Measurements from ENCODE around the gene IL20RB.

IL20RB gene, protein sequence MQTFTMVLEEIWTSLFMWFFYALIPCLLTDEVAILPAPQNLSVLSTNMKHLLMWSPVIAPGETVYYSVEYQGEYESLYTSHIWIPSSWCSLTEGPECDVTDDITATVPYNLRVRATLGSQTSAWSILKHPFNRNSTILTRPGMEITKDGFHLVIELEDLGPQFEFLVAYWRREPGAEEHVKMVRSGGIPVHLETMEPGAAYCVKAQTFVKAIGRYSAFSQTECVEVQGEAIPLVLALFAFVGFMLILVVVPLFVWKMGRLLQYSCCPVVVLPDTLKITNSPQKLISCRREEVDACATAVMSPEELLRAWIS

DNA sequence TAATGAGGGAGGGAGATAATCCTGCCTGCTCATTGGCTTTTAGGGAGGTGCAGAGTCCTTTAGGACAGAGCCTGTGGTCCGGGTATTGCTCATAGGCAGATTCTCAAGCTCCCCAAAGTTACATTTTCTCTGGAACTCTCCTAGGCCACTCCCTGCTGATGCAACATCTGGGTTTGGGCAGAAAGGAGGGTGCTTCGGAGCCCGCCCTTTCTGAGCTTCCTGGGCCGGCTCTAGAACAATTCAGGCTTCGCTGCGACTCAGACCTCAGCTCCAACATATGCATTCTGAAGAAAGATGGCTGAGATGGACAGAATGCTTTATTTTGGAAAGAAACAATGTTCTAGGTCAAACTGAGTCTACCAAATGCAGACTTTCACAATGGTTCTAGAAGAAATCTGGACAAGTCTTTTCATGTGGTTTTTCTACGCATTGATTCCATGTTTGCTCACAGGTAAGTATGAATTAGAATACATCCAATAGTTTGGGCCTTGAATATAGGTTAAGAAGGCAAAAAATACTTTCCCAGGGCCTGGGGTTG, at the start of gene IL20RB:
Gene IL20RB (plus strand): TSS at position 233 of the 538 bp plus-strand sequence. CDS start 131 bp downstream, at position 364.
- DNase-seq, result no peak

DNA sequence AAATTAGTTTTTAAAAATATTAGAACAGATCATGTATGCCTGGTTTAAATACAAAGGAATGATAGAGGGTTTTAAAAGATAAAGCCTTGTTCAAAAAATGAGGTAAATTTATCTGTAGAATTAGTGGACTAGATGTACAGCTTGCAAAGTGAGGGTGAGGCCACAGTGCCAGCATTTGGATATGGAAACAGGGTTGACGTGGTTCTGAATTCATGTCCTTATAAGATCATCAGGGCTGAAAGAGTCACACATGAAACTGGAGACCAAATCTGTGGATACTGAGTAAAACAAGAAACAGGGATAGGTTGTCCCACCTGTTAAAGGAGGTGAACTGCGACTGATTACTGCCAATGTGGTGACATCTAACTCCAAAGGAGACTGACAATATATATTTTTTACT, 49.5 kb upstream of the IL20RB start:
- no peak for DNase-seq

DNA sequence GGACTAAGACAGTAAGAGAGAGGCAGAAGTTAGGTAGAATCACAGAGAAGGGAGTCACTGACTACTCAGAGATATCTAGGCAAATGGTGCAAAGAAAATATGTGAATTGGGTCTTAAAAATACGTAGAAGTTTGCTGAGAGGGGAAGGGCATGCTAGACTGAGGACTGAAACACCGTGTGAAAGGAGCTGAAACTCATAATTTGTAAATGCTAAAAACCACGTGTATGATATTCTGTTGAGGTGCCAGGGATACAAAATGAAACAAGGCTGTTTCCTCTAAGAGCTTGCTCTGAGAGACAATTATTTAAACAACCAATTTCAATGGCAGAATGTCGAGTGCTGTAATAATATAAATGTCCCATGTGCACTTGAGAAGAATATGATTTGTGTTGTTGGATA, 48.6 kb upstream of the IL20RB start:
- no peak for DNase-seq

DNA sequence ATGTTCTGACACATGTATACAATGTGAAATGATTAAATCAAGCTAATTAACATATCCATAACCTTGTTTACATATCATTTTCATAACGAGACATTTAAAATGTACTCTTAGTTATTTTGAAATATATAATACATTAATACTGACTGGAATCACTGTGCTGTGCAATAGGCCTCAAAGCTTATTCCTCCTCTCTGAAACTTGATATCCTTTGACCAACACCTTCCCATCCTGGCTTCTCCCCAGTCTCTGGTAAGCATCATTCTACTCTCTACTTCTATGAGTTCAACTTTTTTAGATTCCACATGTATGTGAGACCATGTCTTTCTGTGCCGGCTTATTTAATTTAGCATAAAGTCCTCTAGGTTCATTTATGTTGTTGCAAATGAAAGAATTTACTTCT, 47.1 kb upstream of the IL20RB start:
- DNase-seq, result no peak

DNA sequence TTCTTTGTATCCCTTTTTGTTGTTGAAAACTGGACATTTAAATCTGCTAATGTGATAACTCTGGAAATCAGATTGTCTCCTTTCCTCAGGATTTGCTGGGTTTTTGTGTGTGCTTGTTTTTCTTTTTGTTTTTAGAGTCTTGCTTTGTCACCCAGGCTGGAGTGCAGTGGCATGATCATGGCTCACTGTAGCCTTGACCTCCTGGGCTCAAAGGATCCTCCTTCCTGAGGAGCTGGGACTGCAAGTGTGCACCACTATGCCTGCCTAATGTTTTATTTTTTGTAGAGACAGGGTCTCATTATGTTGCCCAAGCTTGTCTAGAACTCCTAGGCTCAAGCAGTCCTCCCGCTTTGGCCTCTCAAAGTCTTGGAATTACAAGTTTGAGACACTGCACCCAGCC, 44.6 kb upstream of the IL20RB start:
- no peak for DNase-seq

DNA sequence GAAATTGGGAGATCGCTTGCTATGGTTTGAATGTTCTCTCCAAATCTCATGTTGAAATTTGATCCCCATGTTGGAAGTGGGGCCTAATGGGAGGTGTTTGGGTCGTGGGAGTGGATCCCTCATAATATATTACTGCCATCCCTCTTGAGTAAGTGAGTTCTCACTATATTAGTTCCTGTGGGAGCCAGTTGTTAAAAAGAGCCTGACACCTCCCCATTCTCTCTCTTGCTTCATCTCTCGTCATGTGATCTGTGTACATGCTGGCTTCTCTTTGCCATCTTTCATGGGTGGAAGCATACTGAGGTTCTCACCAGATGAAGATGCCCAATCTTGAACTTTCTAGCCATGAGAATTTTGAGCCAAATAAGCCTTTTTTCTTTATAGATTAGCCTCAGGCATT, 43.0 kb upstream of the IL20RB start:
- DNase-seq, result no peak

DNA sequence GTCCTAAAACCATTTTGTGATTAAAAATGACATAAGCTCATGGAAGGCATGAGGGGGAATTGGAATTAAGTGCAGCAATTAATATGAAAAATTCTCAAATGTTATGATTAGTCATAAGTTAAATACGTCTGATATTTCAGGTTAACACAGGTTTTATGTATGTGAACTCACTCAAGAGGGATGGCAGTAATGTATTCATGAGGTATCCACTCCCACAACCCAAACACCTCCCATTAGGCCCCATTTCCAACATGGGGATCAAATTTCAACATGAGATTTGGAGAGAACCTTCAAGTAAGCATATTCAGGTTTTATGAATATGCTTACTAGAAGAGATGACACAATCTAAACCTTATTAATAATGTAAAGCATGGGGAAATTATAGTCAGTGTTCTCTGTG, 41.6 kb upstream of the IL20RB start:
- no peak for DNase-seq

DNA sequence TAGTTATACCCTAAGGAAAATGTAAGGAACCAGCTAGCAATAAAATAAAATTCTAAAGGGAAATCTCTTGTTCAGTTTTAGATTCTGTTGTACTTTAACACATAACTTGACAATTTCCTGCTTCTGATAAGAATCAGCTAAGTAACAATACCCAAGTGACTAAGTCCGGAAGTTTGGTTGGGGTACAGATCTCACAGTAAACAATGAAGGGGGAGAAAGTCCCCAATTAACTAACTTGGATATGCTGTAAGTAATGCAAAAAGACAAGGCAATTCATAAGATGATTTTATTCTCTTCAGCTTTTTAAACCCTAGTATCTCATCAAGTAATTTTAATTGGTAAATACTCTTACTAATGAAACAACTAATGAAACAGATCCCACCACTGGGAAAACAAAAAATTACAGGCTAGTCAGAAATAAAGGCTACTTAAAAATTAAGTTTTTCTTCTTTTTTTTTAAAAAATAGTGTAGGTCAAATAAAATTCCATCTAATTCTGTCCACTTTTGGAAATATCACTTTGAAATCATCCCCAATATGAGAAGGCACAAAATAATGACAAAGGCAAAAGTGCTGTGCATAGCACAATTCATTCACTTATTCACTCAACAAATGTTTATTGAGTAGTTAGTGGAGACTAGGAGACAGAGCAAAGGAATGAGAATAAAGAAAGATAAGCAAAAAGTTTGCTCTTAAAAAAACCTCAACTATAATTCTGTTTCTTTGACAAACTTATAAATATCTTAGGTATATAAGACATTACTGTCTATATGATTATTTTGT, 37.8 kb upstream of the IL20RB start:
- DNase-seq, result no peak

DNA sequence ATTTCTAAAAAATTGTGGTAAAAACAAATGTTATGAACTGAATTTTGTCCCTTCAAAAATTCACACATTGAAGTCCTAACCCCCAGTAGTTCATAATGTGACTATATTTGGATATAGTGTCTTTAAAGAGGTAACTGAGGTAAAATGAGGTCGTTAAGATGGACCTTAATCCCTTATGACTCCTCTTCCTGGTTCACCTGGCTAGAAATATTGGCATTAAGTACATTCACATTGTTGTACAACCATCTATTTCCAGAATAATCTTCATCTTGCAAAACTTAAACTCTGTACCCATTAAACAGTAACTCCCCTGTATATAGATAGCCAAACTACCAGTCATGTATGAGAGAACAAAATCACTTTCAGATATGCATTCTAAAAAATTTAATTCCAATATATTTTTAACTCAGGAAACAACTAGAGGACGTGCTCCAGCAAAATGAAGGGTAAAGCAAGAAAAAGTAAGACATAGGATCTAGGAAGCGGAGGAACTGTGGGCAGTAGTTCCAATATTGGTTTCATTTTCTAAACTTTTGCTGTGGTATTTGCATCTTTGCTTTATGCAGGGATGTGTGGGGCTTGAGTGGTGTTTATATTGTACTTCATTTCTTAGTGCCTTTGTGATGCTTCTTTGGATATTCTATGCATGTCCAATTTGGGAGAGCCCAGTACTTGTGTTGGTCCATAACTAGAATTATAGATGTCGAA, 36.7 kb upstream of the IL20RB start:
- no peak for DNase-seq

DNA sequence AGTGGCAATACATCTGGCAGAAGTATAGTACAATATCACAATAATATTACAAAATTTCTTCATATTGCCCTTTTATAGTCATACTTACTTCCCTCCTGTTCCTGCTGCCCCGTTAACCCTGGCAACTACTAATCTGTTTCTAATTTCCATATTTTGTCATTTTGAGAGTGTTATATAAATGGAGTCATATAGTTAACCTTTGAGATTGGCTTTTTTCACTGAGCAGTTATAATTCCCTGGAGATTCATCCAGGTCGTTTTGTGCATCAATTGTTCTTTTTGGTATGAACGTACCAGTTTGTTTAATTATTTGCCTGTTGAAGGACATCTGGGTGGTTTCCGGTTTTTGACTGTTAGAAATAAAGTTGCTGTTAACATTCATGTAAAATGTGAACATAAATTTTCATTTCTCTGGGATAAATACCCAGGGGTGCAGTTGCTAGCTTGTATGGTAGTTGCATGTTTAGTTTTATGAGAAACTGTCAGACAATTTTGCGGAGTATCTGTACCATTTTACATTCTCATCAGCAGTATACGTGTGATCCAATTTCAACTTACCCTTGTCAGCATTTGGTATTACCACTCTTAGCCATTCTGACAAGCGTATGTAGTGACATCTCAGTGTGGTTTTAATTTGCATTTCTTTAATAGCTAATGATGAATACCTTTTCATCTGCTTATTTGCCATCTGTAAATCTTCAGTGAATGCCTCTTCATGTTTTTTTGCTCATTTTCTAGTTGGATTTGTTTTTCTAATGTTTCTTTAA, 32.2 kb upstream of the IL20RB start:
- no peak for DNase-seq

DNA sequence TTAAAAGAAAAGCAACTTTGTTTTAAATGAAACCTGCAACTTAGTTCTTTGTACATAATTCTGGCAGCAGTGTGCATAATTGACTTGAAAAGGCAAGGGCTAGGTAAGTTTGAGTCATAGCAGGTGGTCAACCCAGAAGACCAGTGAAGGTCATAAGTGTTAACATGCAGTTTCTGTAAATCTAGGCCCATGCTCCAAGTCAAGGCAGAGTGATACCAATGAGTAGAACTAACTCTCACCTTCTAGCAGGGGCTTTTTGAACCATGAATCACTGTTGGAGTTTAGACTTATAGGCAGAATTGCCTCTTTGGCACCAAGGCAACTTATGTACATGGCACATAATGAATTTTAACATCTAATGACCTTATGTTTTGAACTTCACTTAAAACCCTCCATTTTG, 29.5 kb upstream of the IL20RB start:
- DNase-seq, result no peak

DNA sequence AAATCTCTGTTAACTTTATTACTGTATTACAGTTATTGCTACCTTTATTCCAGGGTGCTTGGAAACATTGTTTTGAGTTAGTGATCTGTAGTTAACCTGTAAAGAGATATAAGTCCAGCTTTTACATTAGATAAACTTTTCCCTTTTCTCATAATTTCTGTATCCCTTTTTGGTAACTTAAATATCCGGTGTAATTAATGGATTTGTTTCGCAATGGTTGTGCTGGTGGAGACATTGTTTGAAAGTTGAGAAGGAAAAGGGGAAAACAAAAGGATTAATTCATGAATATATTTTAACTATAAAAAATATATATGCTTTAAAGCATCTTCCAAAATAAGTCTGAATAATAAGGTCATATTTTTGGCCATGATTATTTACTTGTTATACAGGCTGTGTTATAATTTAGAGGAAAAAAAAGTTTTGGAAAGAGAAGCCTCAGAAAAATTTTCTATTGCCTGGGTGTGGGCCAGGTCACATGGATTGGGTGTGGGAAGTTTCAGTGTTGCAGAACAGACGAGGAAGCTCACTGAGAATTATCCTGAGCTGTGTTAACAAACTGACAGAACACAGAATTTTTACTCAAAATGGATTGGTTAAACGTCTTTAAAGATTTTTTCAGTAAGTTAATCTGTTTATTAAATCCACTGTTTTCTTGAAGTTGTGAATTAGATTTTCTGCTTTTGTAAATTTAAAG, 27.7 kb upstream of the IL20RB start:
- no peak for DNase-seq

DNA sequence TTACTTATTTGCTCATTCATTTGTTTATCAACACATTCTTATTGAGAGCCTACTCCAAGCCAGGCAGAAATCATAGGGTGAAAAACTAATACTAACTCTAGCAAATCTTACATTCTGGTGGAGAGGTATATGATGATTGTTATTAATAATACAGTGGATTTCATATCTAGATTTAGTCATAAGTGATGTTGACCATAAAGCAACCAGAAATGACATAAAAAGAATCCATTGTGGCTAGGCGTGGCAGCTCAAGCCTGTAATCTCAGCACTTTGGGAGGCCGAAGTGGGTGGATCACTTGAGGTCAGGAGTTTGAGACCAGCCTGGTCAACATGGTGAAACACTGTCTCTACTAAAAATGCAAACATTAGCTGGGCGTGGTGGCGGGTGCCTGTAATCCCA, 26.2 kb upstream of the IL20RB start:
- no peak for DNase-seq

DNA sequence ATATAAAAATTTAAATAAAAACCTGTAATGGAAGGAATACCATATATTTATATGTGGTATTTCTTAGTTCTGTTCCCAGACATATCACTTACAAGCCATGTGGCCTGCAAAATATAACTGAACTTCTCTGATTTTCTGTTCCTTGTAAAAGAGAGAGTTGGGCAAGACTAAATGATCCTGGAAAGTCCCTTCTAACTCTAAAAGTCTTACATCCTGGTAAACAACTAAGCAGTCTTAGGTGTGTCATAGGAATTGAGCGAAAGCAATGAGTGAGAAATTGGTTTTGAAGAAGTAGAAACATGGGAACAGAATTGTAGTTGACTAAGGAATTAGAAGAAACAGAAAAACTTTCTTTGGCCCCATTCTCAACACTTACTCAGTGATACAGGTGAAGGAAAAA, 25.3 kb upstream of the IL20RB start:
- DNase-seq, result no peak

DNA sequence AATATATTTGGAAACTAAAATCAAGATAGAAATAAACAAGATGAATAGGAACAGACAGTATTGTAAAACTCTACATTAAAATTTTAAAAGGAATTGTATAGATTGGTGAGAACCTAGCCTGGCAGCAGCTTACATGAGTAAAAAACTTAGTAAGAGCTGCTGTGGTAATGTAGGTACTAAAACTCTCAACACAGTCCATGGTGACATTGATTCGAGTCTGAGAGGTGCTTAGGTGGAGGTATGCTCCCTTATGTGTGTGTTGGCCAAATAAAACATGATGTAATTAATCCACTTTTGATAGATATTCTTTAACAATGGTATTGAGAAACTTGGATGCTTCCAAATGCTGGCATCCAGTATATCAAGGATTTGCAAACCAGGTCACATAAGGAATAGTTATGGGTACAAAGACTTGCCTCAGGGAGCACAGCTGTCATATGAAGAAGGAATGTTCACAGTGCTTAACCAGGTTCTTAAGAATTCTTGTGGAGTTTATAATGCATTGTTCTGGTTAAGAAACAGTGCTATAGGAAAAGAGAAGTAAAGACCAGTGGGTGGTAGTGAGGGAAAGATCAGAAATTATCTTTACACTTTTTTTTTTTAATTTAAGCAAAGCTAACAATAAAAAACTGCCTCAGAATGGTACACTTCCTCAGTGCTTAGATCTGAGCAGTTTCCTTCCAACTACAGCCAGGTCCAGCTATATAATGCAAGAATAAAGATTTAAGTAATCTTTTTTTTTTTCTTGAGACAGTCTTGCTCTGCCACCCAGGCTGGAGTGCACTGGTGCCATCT, 24.6 kb upstream of the IL20RB start:
- no peak for DNase-seq

DNA sequence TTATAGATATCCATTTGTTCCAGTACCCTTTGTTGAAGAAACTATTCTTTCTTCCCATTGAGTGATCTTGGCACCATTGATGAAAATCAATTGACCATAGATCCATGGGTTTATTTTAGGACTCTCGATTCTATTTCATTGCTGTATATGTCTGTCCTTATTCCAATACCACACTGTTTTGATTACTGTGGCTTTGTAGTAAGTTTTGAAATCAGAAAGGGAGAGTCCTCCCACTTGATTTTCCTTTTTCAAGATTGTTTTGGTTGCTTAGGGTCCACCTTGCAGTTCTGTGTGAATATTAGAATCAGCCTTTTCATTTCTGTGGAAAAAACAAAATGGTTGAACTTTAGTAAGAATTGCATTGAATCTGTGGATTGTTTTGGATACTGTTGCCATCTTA, 20.6 kb upstream of the IL20RB start:
- DNase-seq, result no peak

DNA sequence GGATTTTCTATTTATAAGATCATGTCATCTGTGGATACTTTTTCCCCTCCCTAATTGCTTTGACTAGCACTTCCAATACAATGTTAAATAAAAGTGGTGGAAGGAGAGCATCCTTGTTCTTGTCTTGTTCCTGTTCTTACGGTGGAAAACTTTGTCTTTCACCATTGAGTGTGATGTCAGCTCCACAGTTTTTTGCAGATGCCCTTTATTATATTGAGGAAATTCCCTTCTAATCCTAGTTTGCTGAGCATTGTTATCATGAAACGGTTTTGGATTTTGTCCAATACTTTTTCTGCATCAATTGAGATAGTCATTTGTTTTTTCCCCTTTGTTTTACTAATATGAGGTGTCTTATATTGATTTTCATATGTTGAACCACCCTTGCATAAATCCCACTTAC, 19.9 kb upstream of the IL20RB start:
- DNase-seq, result no peak

DNA sequence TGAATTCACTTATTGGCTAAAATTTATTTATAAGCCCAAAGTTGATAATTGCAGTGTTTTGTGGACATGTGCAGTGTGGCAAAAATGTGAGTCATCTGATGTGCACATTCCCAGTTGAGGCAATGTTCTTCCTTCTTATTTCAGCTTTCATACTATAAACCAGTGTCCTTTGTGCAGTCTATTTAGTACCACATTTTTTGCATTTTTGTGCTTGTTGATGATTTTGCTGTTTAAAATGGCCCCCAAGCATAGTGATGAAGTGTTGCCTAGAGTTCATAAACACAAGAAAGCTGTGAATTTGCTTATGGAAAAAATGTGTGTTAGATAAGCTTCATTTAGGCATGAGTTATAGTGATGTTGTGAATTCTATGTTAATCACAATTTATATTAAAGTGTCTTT, 19.4 kb upstream of the IL20RB start:
- no peak for DNase-seq

DNA sequence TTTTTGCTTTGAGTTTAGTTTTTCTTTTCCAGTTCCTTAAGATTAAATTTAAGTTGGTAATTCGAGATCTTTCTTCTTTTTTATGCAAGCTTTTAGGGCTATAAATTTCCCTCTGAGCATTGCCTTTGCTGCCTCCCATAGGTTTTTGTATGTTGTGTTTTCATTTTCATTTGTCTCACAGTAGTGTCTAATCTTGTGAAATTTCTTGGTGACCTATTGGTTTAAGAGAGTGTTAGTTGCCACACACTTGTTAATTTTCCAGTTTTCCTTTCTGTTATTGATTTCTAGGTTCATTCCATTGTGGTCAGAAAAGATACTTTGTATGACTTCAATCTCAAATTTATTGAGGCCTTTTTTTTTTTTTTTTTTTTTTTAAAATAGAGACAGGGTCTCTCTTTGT, 18.3 kb upstream of the IL20RB start:
- DNase-seq, result no peak

DNA sequence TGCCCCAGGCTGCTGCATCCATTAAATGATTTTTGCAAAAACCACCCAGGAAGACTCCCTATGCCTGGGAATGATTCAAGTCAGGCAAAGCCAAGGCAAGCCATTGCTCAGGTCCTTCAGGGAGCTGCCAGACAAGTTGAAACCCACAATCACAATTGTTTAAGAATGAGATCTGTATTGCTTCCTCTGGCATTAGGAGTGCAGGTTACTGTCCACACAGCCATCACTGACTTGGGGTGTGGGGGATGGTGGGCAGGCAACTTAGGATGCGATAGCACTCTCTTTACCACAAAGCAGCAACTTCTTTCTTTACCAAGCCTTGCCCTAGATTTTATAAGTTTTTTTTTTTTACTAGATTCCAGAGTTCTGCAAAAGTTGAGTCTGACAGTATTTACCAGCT, 15.0 kb upstream of the IL20RB start:
- no peak for DNase-seq

DNA sequence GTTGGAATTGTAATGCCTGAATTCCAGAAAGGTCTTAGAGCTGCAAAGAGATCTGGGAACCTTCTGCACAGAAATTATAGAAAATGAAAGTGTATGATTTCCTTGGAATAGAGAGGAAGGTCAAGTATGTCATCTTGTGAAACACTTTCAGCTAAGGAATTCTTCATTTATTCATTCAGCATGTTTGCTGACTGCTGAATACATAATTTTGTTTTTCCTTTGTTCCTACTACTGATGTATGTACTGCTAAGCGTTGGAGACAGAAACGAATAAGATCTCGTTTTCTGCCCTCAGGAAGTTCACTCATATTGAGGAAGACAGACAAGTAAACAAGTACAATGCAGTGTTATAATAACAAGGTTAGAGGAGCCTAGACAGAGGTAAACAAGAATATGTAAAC, 14.3 kb upstream of the IL20RB start:
- no peak for DNase-seq

All from activated naive CD4-positive, alpha-beta T cell treated with Interleukin-2 at 50 U/mL for 16 hours (primary cell).